BE2C (cell line): ENCODE measurements around the gene CEP128.

Experiments used
- DNase-seq: peaks from one replicate; pipeline ENCODE4 v3.0.0-alpha.2; 2020
- H3K27me3 ChIP-seq: fragments of 250-450 bp; sonication (Bioruptor Pico); 2 replicates; pipeline ENCODE4 v1.5.1; 2020; ENCODE audit warnings: mild to moderate bottlenecking
- H3K36me3 ChIP-seq: fragments of 250-450 bp; sonication (Bioruptor Pico); 2 replicates; pipeline ENCODE4 v1.5.1; 2020; ENCODE audit warnings: mild to moderate bottlenecking
- H3K4me1 ChIP-seq: fragments of 250-450 bp; sonication (Bioruptor Pico); 2 replicates; pipeline ENCODE4 v1.5.1; 2020
- H3K4me3 ChIP-seq: 2 replicates; pipeline ENCODE4 v1.5.1; 2011; ENCODE audit warnings: low read depth, low read length
- H3K9me3 ChIP-seq: fragments of 250-450 bp; sonication (Bioruptor Pico); 2 replicates; pipeline ENCODE4 v1.5.1; 2020
- TF ChIP-seq, protein P1 (sequence below): IDR thresholded peaks from 2 replicates; pipeline ENCODE4 v1.5.1; 2012; ENCODE audit warnings: mild to moderate bottlenecking, low read depth, low read length

CEP128 gene

DNA sequence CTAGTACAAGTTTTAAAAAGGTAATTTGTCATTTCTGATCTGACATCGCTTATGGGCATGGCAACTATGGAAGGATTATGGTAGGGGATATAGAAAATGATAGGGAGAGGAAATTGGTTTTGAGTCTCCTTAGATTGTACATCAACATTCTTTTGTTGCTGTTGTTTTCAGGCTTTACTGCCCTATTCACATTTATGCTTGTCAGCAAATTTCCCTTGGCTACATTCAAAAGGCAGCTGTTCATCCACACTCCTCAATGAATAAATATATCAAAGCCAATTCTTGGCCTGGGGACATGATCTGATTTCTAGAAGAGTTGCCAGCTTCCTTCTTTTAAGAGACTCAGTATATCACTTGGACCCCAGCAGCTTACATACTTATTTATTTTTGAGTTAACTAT, 283.4 kb downstream of the CEP128 start:
- H3K4me3 ChIP-seq, result no peak overlapping the region
- no peaks in the 10 kb centered on the region for H3K4me1 ChIP-seq
- H3K36me3 ChIP-seq, result no peaks in the 10 kb centered on the region
- TF ChIP-seq, protein P1, sequence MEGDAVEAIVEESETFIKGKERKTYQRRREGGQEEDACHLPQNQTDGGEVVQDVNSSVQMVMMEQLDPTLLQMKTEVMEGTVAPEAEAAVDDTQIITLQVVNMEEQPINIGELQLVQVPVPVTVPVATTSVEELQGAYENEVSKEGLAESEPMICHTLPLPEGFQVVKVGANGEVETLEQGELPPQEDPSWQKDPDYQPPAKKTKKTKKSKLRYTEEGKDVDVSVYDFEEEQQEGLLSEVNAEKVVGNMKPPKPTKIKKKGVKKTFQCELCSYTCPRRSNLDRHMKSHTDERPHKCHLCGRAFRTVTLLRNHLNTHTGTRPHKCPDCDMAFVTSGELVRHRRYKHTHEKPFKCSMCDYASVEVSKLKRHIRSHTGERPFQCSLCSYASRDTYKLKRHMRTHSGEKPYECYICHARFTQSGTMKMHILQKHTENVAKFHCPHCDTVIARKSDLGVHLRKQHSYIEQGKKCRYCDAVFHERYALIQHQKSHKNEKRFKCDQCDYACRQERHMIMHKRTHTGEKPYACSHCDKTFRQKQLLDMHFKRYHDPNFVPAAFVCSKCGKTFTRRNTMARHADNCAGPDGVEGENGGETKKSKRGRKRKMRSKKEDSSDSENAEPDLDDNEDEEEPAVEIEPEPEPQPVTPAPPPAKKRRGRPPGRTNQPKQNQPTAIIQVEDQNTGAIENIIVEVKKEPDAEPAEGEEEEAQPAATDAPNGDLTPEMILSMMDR, result no peak
- H3K9me3 ChIP-seq, result no peaks in the 10 kb centered on the region
- H3K27me3 ChIP-seq, result no peaks in the 10 kb centered on the region
- DNase-seq, result no peak

DNA sequence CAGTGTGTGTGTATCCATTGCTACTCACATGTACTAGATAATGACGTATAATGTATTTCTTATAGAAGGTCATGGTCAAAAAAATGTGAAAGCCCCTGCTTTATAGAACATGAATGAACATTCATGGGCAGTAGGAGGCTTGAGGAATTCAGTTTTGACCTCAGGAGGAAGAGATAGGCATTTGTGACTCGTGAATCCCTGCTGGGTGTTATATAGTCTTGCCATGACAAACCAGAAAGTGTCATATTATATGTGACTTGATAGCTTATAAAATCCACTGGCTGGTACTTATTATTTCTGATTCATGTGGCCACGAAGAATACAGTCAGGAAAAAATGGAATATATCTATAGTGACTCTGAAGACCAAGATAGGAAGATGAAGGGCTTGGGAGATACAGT, 287.6 kb downstream of the CEP128 start:
- no peaks in the 10 kb centered on the region for H3K36me3 ChIP-seq
- TF ChIP-seq, protein P1, result no peak
- H3K4me1 ChIP-seq, result no peaks in the 10 kb centered on the region
- no peaks in the 10 kb centered on the region for H3K27me3 ChIP-seq
- no peaks in the 10 kb centered on the region for H3K9me3 ChIP-seq
- H3K4me3 ChIP-seq, result no peak overlapping the region
- no peak for DNase-seq

DNA sequence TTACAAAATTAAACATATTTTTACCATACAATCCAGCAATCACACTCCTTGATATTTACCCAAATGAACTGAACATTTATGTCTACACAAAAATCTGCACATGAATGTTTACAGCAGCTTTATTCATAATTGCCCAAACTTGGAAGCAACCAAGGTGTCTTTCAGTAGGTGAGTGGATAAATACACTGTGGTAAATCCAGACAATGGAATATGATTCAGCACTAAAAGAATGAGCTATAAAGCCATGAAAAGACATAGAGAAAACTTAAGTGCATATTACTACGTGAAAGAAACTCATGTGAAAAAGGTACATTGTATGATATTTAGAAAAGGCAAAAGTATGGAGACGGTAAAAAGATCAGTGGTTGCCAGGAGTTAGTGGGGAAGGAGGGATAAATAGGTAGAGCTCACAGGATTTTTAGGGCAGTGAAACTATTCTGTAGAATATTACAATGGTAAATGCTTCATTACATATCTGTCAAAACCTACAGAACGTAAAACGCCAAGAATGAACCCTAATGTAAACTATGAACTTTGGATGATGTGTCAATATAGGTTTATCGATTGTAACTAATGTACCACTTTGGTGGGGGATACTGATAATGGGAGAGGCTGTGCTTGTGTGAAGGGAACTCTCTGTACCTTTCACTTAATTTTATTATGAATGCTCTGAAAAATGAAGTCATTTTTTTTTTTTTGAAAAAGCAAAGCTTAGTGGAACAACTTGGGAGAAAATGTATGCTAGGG, 295.7 kb downstream of the CEP128 start:
- no peak for DNase-seq
- Histone ChIP-seq H3K4me3 (no peak overlapping the region), H3K9me3 (no peaks in the 10 kb centered on the region), H3K4me1 (no peaks in the 10 kb centered on the region), H3K36me3 (no peaks in the 10 kb centered on the region), H3K27me3 (no peaks in the 10 kb centered on the region)
- TF ChIP-seq, protein P1, result no peak

DNA sequence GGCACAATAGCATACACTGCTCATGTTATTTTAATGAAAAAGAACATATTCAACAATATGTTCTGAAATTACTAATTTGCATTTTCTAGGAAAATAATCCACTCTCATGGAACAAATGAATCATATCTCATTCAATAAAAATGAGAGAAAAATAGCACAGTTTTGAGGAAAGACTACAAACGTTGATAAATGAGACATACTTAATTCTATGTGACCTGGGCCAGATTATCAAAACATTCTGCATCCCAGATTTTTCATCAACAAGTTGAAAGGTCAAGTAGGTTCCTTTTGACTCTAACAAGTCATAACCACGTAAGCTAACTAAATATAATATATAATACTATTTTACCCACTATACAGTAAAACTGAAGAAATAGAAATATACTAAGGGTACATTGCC, 296.7 kb downstream of the CEP128 start:
- Histone ChIP-seq H3K4me1 (no peaks in the 10 kb centered on the region), H3K36me3 (no peaks in the 10 kb centered on the region), H3K27me3 (no peaks in the 10 kb centered on the region), H3K4me3 (no peak overlapping the region), H3K9me3 (no peaks in the 10 kb centered on the region)
- DNase-seq, result no peak
- TF ChIP-seq, protein P1, result no peak

DNA sequence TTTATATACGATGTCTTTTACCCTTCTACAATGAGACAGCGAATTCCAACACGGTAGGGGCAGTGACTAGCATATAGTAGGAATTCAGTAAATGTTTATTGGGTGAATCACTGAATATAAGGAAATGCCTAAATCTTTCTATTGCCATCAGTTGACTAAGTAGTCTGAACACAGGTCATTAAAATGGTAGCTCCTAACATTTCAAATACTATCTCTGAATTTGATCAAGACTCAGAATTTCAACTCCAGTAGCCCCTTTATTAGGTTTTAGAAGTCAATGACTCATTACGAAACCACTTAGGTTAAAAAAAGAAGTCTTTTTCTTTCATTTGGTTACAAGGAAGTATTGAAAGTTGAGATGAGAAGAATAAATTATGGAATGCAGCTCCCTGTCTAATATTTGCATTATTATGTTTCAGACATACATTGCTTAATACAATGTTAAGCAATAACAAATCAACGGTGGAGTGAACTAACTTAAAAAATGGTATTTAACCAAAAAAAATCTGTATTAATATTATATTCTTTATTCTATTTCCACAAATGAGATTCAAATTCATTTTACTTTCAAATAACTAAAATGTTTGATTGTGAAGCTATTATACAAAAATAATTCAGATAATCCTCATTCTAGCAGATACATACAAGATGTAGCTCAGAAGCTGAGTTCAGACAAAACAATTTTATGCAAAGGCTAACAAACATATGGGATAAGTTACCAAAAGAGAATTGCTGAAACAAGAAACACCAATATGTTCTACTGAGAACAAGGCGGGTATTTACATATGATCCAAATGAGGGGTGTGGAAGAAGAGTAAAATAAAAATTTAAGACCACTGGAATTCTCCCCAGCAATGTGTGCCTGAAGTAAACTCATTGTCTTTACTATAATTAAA, 302.7 kb downstream of the CEP128 start:
- H3K36me3 ChIP-seq, result no peaks in the 10 kb centered on the region
- H3K9me3 ChIP-seq, result no peaks in the 10 kb centered on the region
- H3K4me1 ChIP-seq, result no peaks in the 10 kb centered on the region; the same call in 1 of the 2 replicates
- H3K4me3 ChIP-seq, result no peak overlapping the region
- no peaks in the 10 kb centered on the region for H3K27me3 ChIP-seq
- no peak for DNase-seq
- TF ChIP-seq, protein P1, result no peak
